Gastroesophageal sphincter (tissue), 4 donors: ENCODE measurements around the gene ATAD3B. TPM values are rescaled to one million over a fixed set of nuclear protein-coding genes. Genes with fewer than 3 reads are reported as not detected.
A peak's percentile ranks its signal among the peaks of the same experiment; 100 is the strongest.

Experiments used
- ATAC-seq: fragments of 150-250 bp; one replicate; pipeline ENCODE4 v1.9.1; 2016; ENCODE audit warnings: mild to moderate bottlenecking, moderate library complexity
- H3K27ac ChIP-seq, 4 donors: fragments of 200-600 bp; sonication (generic) in 3 of 4; 1 replicate in 3 of 4; 2 replicates in 1 of 4; pipeline ENCODE4 v1.5.1; 2016 to 2019
- H3K27me3 ChIP-seq: fragments of 200-600 bp; sonication (generic); one replicate; pipeline ENCODE4 v1.5.1; 2019
- H3K36me3 ChIP-seq, 2 donors: fragments of 200-600 bp; sonication (generic); one replicate each; pipeline ENCODE4 v1.5.1; 2019; ENCODE audit warnings: control low read depth in 1 of 2
- H3K4me1 ChIP-seq, 3 donors: fragments of 200-600 bp; sonication (generic); 1 replicate in 2 of 3; 2 replicates in 1 of 3; pipeline ENCODE4 v1.5.1; 2016 to 2019; ENCODE audit warnings: control low read depth in 2 of 3
- H3K4me3 ChIP-seq, 2 donors: fragments of 200-600 bp; sonication (generic); one replicate each; pipeline ENCODE4 v1.5.1; 2019; ENCODE audit warnings: mild to moderate bottlenecking in 1 of 2, moderate library complexity in 1 of 2
- H3K9me3 ChIP-seq, 3 donors: fragments of 200-600 bp; sonication (generic); one replicate each; pipeline ENCODE4 v1.5.1; 2017 to 2019; ENCODE audit warnings: control low read depth in 2 of 3
- CTCF ChIP-seq, 4 experiments: fragments of 200-600 bp in 2 of 4; fragments of 450-650 bp in 2 of 4; sonication (generic) in 1 of 4; IDR thresholded peaks; one replicate each; pipeline ENCODE4 v1.5.1; 2017 to 2019; ENCODE audit warnings: antibody characterized with exemption in 4 of 4, mild to moderate bottlenecking in 2 of 4, moderate library complexity in 2 of 4
- EP300 ChIP-seq: sonication (generic); formaldehyde crosslinking; IDR thresholded peaks from one replicate; pipeline ENCODE4 v1.6.1; 2017; ENCODE audit warnings: antibody characterized with exemption, mild to moderate bottlenecking
- POLR2A ChIP-seq, 2 donors: fragments of 450-650 bp; IDR thresholded peaks; one replicate each; pipeline ENCODE4 v1.6.1; 2017; ENCODE audit warnings: antibody characterized with exemption in 2 of 2, mild to moderate bottlenecking in 2 of 2, moderate library complexity in 1 of 2
- POLR2AphosphoS5 ChIP-seq: sonication (generic); formaldehyde crosslinking; IDR thresholded peaks from one replicate; pipeline ENCODE4 v1.6.1; 2017; ENCODE audit warnings: antibody characterized with exemption
- WGBS, 2 donors: methylation state at CpG; one replicate each; pipeline ENCODE4 v1.1.5; 2018; ENCODE audit warnings: low coverage in 1 of 2; 5-methylcytosine and 5-hydroxymethylcytosine counted together
- total RNA-seq, 4 donors: library from RNA; depleted of rRNA; stranded (reverse); fragments of >200 nt; gene quantifications; one replicate each; pipeline ENCODE4 v1.1.0, GENCODE V29; 2016

Gene ATAD3B
- 10 to 100 TPM in 2 of 4 donors, 1 to 10 TPM in 2; 4.1 to 17.9 (median 12.1) TPM for total RNA-seq

- H3K27ac ChIP-seq: peak within 1 kb of the TSS; percentile 63 to 91 (median 90)
- H3K4me1 ChIP-seq: peaks cover 0 to 30% (median 17%) of the 10 kb centered on the region in 3 donors
- TF ChIP-seq POLR2AphosphoS5: peak; percentile 77
- no peak for TF ChIP-seq CTCF (IDR thresholded peaks at IDR 0.05)
- peak; percentile 40 to 47 for TF ChIP-seq POLR2A (IDR thresholded peaks at IDR 0.05)
- peak within 1 kb of the TSS; percentile 67 to 79 for H3K4me3 ChIP-seq
- H3K36me3 ChIP-seq: no peaks in the 10 kb centered on the region
- peak; percentile 99 for ATAC-seq
- WGBS, 2 donors: 0 to 17% methylated on average over 1 to 10 of the region's 87 CpGs
- H3K9me3 ChIP-seq: no peaks in the 10 kb centered on the region
- H3K27me3 ChIP-seq: no peaks in the 10 kb centered on the region
These were observed at the start of gene ATAD3B for GRCh38 chr1:1471389-1472052. TSS of gene ATAD3B (plus strand) at chr1:1471765. CDS start at chr1:1471885, 120 bp downstream.

- Histone ChIP-seq H3K9me3 (no peaks in the 10 kb centered on the region), H3K4me3 (no peak overlapping the region), H3K27me3 (no peaks in the 10 kb centered on the region), H3K27ac (peak overlapping the region in 2 of 4 donors; percentile 54 to 76), H3K4me1 (peaks cover 0 to 46% (median 8%) of the 10 kb centered on the region in 3 donors), H3K36me3 (no peaks in the 10 kb centered on the region)
- TF ChIP-seq POLR2A (IDR thresholded peaks at IDR 0.05) (no peak), CTCF (IDR thresholded peaks at IDR 0.05) (no peak), EP300 (no peak), POLR2AphosphoS5 (no peak)
- WGBS, 2 donors: 65% methylated on average over 3 of the region's 7 CpGs; no CpG with 5 or more reads in 1 of the 2 donors
- no peak for ATAC-seq
These were observed 49.6 kb upstream of the ATAD3B start for GRCh38 chr1:1421907-1422464.

- no peaks in the 10 kb centered on the region for H3K27me3 ChIP-seq
- peaks cover 0 to 52% (median 8%) of the 10 kb centered on the region in 3 donors for H3K4me1 ChIP-seq
- no peaks in the 10 kb centered on the region for H3K36me3 ChIP-seq
- no peak overlapping the region for H3K4me3 ChIP-seq
- ATAC-seq: no peak
- WGBS, 2 donors: 45 to 53% methylated on average over 7 to 15 of the region's 29 CpGs
- TF ChIP-seq POLR2A (IDR thresholded peaks at IDR 0.05): no peak
- no peak for TF ChIP-seq EP300
- no peak for TF ChIP-seq POLR2AphosphoS5
- TF ChIP-seq CTCF (IDR thresholded peaks at IDR 0.05): no peak
- H3K27ac ChIP-seq: peak overlapping the region in 2 of 4 donors; percentile 31 to 76
- no peaks in the 10 kb centered on the region for H3K9me3 ChIP-seq
These were observed 48.9 kb upstream of the ATAD3B start for GRCh38 chr1:1422465-1423244.

GRCh38 chr1:1423245-1423597 is 48.3 kb upstream of the ATAD3B start:
- Histone ChIP-seq H3K4me3 (no peak overlapping the region), H3K27ac (peak overlapping the region in 2 of 4 donors; percentile 31 to 76), H3K27me3 (no peaks in the 10 kb centered on the region), H3K36me3 (no peaks in the 10 kb centered on the region), H3K9me3 (no peaks in the 10 kb centered on the region), H3K4me1 (peaks cover 0 to 56% (median 8%) of the 10 kb centered on the region in 3 donors)
- ATAC-seq: no peak
- WGBS, 2 donors: 90% methylated on average over 3 to 7 of the region's 7 CpGs
- TF ChIP-seq POLR2AphosphoS5 (no peak), CTCF (IDR thresholded peaks at IDR 0.05) (no peak), EP300 (no peak), POLR2A (IDR thresholded peaks at IDR 0.05) (no peak)
